AG20443 (cell line): ENCODE measurements around the gene BSG.

Experiments
- DNase-seq: peaks from one replicate; pipeline ENCODE4 v3.0.0; 2012; ENCODE audit warnings: low spot score, mixed read lengths

Gene BSG

DNA sequence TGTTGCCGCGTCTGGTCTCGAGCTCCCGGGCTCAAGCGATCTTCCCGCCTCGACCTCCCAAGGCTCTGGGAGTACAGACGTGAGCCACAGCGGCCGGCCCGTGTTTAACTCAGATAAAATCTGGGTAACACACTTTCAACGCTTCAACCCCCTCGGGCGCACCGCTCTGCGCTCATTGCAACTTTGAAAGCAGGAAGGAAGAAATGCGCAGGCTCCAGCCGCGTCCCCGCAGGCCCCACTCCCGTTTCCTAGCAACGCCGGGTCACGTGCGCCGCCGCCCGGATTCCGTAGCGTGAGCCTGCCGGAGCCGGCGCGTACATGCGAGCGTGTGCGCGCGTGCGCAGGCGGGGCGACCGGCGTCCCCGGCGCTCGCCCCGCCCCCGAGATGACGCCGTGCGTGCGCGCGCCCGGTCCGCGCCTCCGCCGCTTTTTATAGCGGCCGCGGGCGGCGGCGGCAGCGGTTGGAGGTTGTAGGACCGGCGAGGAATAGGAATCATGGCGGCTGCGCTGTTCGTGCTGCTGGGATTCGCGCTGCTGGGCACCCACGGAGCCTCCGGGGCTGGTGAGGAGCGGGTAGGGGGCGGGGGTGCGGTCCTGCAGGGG is at the start of gene BSG:
BSG (plus strand) TSS at position 457 of the 603 bp plus-strand sequence; CDS start at position 496, 39 bp downstream.
- peak; percentile 100 for DNase-seq

DNA sequence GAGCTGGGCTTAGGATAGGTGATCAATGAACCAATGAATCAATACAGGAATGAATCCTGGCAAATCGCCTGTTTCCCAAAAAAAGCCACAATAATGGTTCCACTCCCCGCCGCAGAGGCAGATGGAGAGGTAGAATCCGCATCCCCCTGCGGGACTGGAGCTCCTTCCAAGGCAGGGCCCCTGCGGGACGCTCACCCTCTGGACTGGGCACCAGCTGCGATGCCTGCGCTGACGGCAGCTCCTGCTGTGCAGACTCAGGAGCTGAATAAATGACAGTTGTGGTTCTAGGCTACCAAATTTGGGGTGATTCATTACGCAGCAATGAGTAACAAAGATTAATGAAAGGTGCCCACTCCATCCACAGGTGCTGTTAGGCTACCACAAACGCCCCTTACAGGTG is 49.7 kb upstream of the BSG start:
- DNase-seq, result no peak

DNA sequence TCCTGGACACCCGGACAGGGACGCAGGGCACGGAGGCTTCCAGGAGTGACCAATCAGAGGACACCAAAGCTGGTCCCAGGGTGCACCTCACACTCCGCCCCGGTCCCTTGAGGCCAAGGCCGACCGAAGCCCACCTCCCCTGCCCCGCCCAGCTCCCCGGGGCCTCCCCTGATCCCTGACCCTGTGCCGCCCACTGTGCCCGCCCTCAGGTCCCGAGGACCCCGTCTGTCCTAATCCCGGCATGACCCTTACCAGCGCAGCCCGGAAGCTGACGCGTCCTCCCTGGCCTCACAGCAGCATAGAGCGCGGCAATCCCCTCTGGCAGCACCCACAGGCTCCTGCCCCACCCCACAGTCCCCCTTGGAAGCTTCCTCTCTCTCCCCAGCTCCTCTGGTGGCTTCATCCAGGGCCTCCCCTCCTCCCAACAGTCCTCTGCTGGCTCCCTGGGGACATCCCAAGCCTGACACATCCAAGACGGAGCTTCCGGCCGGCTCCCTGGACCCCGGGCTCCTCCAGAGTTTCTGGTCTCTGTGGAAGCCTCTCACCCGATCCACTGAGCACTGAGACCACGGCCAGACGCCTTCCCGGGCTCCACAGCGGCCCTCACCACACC is 48.2 kb upstream of the BSG start:
- no peak for DNase-seq

- no peak for DNase-seq
Measured at GRCh38 chr19:525029-525428, 47.4 kb upstream of the BSG start.

DNA sequence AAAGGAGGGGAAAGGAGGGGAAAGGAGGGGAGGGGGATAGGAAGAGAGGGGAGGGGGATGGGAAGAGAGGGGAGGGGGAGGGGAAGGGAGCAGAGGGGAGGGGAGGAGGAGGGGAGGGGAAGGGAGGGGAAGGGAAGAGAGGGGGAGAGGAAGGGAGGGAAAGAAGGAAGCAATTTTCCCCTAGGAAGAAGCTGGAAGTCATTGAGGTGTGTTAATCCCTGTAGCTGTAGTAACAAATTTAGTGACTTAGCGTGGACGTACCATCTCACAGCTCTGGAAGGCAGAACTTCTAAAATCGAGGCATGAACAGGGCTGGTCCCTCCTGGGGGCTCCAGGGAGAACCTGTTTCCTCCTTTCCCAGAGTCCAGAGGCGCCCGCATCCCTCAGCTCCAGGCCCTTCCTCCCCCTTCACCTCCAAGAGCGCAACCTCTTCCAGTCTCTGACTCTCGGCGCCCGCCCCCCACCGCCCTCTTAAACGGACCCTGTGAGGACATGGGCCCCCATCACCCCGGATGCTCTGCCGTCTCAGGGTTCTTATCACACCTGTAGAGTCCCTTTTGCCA is 46.5 kb upstream of the BSG start:
- DNase-seq, result no peak

- no peak for DNase-seq
Measured at GRCh38 chr19:530134-531008, 42.0 kb upstream of the BSG start.

- peak; percentile 100 for DNase-seq
Measured at GRCh38 chr19:531009-531752, 41.2 kb upstream of the BSG start.

GRCh38 chr19:531753-532560 is 40.4 kb upstream of the BSG start, which contains the start of gene CDC34:
Gene CDC34 (plus strand): TSS chr19:531760. CDS start chr19:531932, 172 bp downstream.
- DNase-seq, result peak; percentile 39

DNA sequence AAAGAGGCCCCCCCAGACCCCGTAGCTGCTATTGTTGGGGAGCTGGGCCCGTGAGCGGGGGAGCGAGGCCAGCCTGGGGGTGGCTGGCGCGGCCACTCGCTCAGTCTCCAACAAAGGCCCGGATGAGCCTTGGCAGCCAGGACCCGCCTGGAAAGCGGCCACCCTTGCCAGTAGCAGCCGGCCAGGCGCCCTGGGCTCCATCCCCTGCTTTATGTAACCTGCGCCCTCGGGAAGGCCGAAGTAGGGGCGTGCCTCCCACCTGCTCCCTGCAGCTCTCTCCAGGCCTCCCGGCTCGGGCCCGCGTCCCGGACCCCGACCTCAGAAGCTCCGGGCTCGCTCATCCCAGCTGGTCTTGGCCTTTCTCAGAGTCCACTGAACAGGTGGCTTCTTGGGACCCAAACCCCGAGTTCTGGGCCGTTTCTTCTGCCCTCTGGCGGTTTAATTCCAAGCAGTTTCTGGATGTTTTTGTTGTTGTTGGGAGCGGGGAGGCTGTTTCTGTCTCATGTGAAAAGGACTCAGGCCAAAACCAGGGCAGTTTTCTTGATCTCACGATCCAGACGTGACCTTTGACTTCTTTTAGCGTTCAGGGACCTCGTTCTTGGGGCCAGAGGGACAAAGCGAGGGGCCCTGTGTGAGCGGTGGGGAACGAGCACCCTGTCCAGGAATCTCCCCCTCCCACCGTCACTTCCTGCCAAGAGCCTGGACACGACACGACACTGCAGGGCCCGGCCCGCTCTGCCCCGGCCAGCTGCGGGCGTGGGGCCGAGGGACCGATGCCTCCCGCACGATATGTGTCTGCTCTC is 39.6 kb upstream of the BSG start:
- DNase-seq, result peak; percentile 70

DNA sequence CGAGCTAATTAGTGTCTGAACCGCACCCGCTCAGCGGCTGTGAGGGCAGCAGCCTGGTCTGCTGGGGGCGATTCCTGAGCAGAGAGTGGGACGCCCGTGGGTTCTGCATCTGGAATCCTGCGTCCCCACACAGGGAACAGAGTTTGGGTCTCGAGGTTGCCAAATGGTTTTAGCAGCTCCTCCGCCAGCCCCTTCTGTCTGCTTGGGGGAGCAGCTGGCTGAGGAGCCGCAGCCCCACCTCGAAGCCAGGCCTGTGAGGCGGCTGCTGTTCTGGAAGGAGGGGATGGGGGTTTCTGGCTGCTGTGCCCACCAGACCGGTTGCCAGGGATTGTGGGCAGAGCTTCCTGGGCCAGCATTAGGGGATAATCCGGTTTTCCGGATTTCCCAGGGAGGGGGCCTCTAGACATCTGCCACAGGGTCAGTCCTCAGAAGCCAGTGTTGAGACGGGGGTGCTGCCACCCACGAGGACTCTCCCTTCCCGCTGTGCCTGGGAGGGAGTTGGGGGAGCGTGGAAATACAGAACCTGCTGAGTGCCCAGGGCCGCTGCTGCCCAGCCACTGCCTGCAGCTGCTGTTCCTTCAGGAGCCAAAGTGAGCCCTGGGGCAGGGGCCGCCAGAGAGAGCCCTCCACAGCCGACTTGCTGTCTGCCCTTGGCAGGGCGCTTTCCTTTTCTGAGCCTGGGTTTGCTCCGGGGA is 38.9 kb upstream of the BSG start:
- no peak for DNase-seq

DNA sequence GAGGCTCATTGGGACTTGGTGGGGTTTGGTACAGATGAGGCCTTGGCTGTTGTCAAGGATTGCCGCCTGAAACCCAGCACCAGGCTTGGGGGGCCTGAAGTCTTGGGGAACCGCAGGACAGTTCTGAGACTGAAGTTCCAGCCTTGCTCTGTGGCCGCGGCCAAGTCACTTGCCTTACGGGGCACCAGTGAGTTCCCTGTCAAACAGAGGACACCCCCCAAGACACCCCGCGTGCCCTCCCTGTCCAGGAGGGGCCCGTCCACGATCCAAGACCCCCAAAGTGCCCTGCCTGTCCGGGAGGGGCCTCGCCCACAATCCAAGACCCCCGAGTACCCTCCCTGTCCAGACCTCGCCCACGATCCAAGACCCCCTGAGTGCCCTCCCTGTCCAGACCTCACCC is 38.3 kb upstream of the BSG start:
- no peak for DNase-seq

- DNase-seq, result no peak
Measured at GRCh38 chr19:535017-535835, 37.2 kb upstream of the BSG start.

DNA sequence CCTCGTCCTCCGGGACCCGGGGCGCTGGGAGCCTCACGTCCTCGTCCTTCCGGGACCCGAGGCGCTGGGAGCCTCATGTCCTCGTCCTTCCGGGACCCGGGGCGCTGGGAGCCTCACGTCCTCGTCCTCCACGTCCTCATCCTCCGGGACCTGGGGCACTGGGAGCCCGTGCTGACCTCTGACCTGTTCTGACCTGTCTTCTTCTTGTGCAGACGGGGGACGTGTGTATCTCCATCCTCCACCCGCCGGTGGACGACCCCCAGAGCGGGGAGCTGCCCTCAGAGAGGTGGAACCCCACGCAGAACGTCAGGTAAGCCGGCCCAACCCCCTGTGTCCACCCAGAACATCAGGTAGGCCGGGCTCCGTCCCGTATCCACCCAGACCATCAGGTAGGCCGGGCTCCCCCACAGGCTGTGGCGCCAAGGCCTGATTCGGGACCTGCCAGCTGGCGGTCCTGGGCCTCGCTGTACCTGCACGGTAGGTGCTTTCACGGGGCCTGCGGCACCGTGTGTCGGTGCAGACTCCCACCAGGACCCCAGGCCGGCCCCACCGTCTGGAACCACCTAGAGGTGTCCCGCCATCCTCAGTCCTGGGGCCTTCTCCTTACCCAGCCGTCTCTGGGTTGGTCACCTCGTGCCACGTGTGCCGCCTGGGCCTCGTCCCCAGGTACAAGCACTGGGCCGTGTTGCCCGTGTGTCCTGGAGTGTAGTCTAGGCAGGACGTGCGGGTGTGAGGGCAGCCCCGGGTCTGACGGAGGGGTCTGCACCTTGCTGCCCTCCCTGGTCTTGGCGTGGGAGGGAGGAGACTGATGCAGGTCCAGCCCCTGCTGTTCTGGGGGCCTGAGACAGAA is 36.1 kb upstream of the BSG start:
- DNase-seq, result no peak

- no peak for DNase-seq
Measured at GRCh38 chr19:536881-537404, 35.5 kb upstream of the BSG start.

GRCh38 chr19:538641-539428 is 33.6 kb upstream of the BSG start:
- DNase-seq, result no peak

- no peak for DNase-seq
Measured at GRCh38 chr19:539429-540030, 32.9 kb upstream of the BSG start.
